D721Med (cell line): ENCODE data around the gene SSTR5.

Experiments
- DNase-seq: peaks from one replicate; pipeline ENCODE4 v3.0.0; 2011; ENCODE audit warnings: low spot score; ENCODE audit not compliant: insufficient read length
- FAIRE-seq: peaks from 2 replicates; lab custom pipeline; 2011; peaks lifted over from hg19 to GRCh38; lab: Jason Lieb, UNC
- TF ChIP-seq, protein P1 (sequence below): IDR thresholded peaks from 2 replicates; pipeline ENCODE4 v1.5.1; 2012; ENCODE audit warnings: mild to moderate bottlenecking, control low read depth; ENCODE audit not compliant: insufficient read depth; ENCODE audit errors: missing control alignments

Gene SSTR5

DNA sequence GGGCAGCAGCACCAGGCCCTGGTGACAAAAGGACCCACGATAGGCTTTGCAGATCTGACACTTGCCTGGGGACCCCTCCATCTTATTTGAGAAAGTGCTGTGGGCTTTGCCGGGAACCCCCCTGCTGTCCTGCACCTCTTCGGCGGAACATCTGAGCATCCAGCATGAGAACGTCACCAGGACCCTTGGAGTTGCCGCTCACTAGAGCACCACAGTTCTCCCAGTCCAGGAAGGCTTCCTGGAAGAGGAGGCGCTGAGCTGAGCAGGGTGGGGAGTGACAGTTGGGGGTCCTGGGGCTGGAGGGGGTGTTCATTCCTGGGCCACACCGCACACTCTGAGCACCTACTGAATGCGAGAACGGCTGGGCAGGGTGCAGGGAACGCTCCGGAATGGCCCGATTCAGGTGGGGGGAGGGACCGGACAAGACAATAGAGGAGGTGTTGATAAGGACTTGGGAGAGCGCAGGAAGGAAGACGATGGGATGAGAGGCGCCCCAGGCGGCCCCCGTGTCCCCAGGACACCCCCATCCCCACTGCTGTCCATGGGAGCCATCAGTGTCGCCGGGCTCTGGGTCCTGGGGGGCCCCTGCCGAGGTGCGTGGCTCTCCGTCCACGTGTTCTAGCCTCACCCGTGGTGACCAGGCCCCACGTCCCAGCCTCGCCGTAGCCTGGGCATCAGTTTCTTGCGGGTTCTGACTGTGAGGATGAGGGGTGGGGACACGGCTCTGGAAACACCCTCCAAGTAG, 55.6 kb downstream of the SSTR5 start:
- TF ChIP-seq, protein P1, sequence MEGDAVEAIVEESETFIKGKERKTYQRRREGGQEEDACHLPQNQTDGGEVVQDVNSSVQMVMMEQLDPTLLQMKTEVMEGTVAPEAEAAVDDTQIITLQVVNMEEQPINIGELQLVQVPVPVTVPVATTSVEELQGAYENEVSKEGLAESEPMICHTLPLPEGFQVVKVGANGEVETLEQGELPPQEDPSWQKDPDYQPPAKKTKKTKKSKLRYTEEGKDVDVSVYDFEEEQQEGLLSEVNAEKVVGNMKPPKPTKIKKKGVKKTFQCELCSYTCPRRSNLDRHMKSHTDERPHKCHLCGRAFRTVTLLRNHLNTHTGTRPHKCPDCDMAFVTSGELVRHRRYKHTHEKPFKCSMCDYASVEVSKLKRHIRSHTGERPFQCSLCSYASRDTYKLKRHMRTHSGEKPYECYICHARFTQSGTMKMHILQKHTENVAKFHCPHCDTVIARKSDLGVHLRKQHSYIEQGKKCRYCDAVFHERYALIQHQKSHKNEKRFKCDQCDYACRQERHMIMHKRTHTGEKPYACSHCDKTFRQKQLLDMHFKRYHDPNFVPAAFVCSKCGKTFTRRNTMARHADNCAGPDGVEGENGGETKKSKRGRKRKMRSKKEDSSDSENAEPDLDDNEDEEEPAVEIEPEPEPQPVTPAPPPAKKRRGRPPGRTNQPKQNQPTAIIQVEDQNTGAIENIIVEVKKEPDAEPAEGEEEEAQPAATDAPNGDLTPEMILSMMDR = no peak
- DNase-seq = no peak

DNA sequence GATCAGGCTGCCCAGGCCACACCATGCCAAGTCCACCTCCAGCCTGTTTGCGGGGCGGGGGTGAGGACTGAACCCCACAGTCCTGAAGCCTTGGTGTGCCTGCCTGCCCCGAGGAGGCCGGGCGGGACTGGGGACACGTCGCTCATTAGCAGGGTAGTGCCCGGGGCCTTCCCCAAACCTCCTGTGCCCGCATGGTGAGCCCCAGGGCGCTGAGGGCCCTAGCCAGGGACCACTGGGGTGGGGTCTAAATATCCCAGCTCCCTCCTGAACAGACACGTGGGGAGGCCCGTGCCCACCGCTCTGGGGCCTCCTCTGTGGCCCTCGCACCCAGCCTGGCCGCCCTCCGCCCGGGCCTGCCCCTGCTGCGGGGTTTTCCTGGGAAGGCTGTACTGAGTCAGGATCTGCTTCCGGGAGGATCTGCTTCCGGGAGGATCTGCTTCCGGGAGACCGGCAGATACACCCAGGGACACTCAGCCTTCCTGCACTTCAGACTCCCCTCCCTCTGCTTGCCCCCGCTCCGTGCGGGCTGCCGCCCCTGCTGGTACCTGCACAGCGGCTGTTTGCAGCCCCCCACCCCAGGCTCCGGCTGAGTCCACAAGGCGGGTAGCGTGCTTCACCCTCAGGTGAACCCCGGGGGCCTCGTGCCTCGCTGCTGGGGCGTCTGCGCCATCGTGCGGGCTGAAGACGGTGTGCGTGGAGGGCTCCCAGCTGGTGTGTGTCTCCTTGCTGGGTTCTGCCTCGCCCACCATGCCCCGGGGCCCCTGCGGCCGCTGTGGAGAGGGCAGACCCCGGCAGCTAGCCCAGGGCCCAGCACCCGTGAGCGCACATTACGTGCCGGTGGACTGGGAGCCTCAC, 56.8 kb downstream of the SSTR5 start:
- no peak for FAIRE-seq
- TF ChIP-seq, protein P1 = no peak
- no peak for DNase-seq

More for the DNA sequence above, 55.6 kb downstream of the SSTR5 start:
- FAIRE-seq = no peak

DNA sequence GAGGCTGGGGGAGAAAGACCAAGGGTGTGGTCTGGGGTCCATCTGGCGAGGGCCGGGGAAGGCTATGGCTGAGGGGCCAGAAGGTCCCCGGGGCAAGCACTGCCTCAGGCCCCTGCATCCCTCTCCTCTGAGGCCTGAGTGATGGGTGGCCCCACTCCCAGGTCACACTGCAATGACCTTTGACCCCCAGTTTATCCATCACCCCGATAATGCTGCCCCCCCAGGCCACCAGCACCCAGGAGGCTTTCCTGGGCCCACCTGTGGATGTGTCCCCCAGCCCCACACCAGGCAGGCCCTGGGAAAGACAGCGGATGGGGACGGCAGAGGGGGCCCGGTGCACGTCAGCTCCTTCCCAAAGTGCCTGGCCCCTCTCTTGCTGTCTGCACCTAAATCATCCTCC, 57.8 kb downstream of the SSTR5 start:
- TF ChIP-seq, protein P1 = no peak
- DNase-seq = no peak
- FAIRE-seq = no peak
